Heart left ventricle (tissue), 16 donors: ENCODE results near the gene STARD6. TPM values are rescaled to one million over a fixed set of nuclear protein-coding genes. Genes with fewer than 3 reads are reported as not detected.

Experiments
- ATAC-seq, 4 donors: fragments of 200-7000 bp; cut with Tn5 transposase; one replicate each; pipeline ENCODE4 v1.9.1; 2020 to 2022; ENCODE audit warnings: moderate library complexity in 4 of 4, mild to moderate bottlenecking in 3 of 4, moderate number of reproducible peaks in 1 of 4
- DNase-seq, 5 donors: peaks; one replicate each; pipeline ENCODE4 v3.0.0-alpha.2; 2020
- H3K27ac ChIP-seq, 12 donors: fragments of 200-600 bp; sonication (generic) in 4 of 12; one replicate each; pipeline versions ENCODE4 v1.5.0 to v1.8.0; 2016 to 2022; ENCODE audit warnings: mild to moderate bottlenecking in 2 of 12
- H3K27me3 ChIP-seq, 9 donors: fragments of 200-600 bp; sonication (generic) in 2 of 9; one replicate each; pipeline versions ENCODE4 v1.5.1 to v1.8.0; 2016 to 2022; ENCODE audit warnings: mild to moderate bottlenecking in 3 of 9
- H3K36me3 ChIP-seq, 9 donors: fragments of 200-600 bp; sonication (generic) in 2 of 9; one replicate each; pipeline versions ENCODE4 v1.5.0 to v1.8.0; 2018 to 2022; ENCODE audit warnings: mild to moderate bottlenecking in 2 of 9
- H3K4me1 ChIP-seq, 12 donors: fragments of 200-600 bp; sonication (generic) in 4 of 12; one replicate each; pipeline versions ENCODE4 v1.5.0 to v1.8.0; 2016 to 2022; ENCODE audit warnings: mild to moderate bottlenecking in 3 of 12
- H3K4me3 ChIP-seq, 12 donors: fragments of 200-600 bp; sonication (generic) in 4 of 12; one replicate each; pipeline versions ENCODE4 v1.5.0 to v1.8.0; 2017 to 2022; ENCODE audit warnings: mild to moderate bottlenecking in 9 of 12, moderate library complexity in 4 of 12
- H3K9me3 ChIP-seq, 12 donors: fragments of 200-600 bp; sonication (generic) in 4 of 12; one replicate each; pipeline versions ENCODE4 v1.5.0 to v1.8.0; 2016 to 2022; ENCODE audit warnings: mild to moderate bottlenecking in 1 of 12
- POLR2A ChIP-seq, 2 donors: fragments of 450-650 bp; IDR thresholded peaks; one replicate each; pipeline ENCODE4 v1.6.1; 2017; ENCODE audit warnings: antibody characterized with exemption in 2 of 2, mild to moderate bottlenecking in 2 of 2, moderate library complexity in 2 of 2
- WGBS, 4 donors: extraction: QIAGEN DNeasy Blood & Tissue Kit in 2 of 4; methylation state at CpG; one replicate each; pipeline versions ENCODE4 v1.1.5 to v1.1.7; 2013 to 2018; 5-methylcytosine and 5-hydroxymethylcytosine counted together
- intact Hi-C, 10 donors: fragments of 100-400 bp; cut with DNase I; formaldehyde crosslinking; loops; one replicate each; pipeline versions ENCODE4 v1.11.1 to v1.14.2; 2022
- polyA plus RNA-seq, 2 donors: library from polyadenylated mRNA; stranded (reverse); fragments of 200-250 nt; gene quantifications; one replicate each; pipeline ENCODE4 v1.2.3, GENCODE V29; 2013
- total RNA-seq, 9 donors: library from RNA; depleted of rRNA in 2 of 9; stranded (reverse); fragments of >200 nt in 2 of 9; fragmentation: NEBNext Ultra II Directional in 3 of 9; extraction: Animal tissue kit (Norgen Biotek cat#: 25700) in 3 of 9; gene quantifications; one replicate each; pipeline versions ENCODE4 v1.1.0 to v1.2.4, GENCODE V29; 2016 to 2023
- TF ChIP-seq, protein P1 (sequence below), 12 donors: fragments of 200-600 bp; sonication (generic) in 4 of 12; IDR thresholded peaks; one replicate each; pipeline versions ENCODE4 v1.5.0 to v1.8.0; 2018 to 2022; ENCODE audit warnings: antibody characterized with exemption in 12 of 12, mild to moderate bottlenecking in 5 of 12
- donor health status: ischemic (EF 13 %, LVEDD 7.1; RV severe dilation, severe dysfunction).
- donor health status: healthy with polysubstance abuse.
- donor health status: DM: no; HTN: yes; CAD: no.
- donor health status: DM: no; HTN: no; CAD: no.
- donor health status: ischemic (EF 25% LVEDD 6.9; RV normal size, moderate dysfunction).
- donor health status: ischemic (EF 25% LVEDD 5.7; RV mildly dilated, moderate dysfunction).
- donor health status: healthy.
- donor health status: DM: yes; HTN: yes; CAD: no.
- donor health status: ischemic (EF 35%, LVEDD 5.7; RV mildly dilated, moderate dysfunction).
- donor health status: nonischemic (EF 11% LVEDD 7.7; RV severe dilation, severe dysfunction).
- donor health status: DM: yes; HTN: yes; CAD: no.
- donor health status: PGD.
- donor health status: ischemic (EF 29% LVEDD 5.4; RV normal size, mild dysfunction).
- donor health status: nonischemic (EF 23%, LVEDD 6.1; RV moderate dilation, normal function).

STARD6 gene
- total and polyA plus RNA-seq, 11 donors, result not detected

GRCh38 chr18:54280220-54280569 lies 77.5 kb downstream of the STARD6 start:
- Histone ChIP-seq H3K9me3 (no peaks in the 10 kb centered on the region), H3K27me3 (no peaks in the 10 kb centered on the region), H3K4me3 (no peak overlapping the region), H3K4me1 (peaks cover 0 to 14% (median 2%) of the 10 kb centered on the region in 12 donors), H3K36me3 (peaks cover 0 to 98% (median 72%) of the 10 kb centered on the region in 9 donors), H3K27ac (no peak overlapping the region)
- no peak for TF ChIP-seq POLR2A (IDR thresholded peaks at IDR 0.05)
- TF ChIP-seq, protein P1, sequence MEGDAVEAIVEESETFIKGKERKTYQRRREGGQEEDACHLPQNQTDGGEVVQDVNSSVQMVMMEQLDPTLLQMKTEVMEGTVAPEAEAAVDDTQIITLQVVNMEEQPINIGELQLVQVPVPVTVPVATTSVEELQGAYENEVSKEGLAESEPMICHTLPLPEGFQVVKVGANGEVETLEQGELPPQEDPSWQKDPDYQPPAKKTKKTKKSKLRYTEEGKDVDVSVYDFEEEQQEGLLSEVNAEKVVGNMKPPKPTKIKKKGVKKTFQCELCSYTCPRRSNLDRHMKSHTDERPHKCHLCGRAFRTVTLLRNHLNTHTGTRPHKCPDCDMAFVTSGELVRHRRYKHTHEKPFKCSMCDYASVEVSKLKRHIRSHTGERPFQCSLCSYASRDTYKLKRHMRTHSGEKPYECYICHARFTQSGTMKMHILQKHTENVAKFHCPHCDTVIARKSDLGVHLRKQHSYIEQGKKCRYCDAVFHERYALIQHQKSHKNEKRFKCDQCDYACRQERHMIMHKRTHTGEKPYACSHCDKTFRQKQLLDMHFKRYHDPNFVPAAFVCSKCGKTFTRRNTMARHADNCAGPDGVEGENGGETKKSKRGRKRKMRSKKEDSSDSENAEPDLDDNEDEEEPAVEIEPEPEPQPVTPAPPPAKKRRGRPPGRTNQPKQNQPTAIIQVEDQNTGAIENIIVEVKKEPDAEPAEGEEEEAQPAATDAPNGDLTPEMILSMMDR (IDR thresholded peaks at IDR 0.05), result no peak
- intact Hi-C loops, result no loop called here
- no peak for DNase-seq
- no peak for ATAC-seq

DNA sequence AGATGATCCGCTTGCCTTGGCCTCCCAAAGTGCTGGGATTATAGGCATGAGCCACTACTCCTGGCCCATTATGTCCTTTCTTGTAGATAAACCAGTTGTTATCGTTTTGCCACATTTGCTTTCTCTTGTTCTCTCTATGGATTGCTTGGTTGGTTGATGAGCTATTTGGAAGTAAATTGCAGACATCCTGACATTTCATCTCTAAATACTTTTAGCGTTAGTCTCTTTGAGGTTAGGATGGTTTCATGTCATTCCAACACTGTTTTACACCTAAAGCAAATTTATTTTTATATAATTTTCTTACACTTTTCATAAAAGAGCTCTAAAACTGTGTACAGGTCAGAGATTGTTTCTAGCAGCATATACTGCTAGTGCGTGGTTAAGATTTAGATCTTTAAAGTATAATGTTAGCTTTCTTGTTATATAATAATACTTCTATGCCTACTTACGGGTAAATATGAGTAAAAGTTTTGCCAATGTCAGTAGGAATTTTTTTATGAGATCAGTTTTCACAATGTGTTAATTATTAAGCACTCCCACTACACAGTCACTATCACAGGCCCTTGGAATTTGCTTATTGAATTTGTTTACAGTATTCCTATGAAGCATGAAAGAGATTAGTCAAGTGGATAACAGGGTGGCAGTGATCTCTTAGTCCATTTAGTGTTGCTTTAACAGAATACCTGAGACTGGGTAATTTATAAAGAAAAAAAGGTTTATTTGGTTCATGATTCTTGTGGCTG lies 78.0 kb downstream of the STARD6 start:
- no peak overlapping the region for H3K27ac ChIP-seq
- DNase-seq (no peak), ATAC-seq (no peak)
- intact Hi-C loops, result no loop called here
- no peaks in the 10 kb centered on the region for H3K9me3 ChIP-seq
- 95 to 99% (median 96%) methylated on average over 5 of the region's 5 CpGs for WGBS, 4 donors
- TF ChIP-seq POLR2A (IDR thresholded peaks at IDR 0.05), result no peak
- TF ChIP-seq, protein P1 (IDR thresholded peaks at IDR 0.05), result no peak
- H3K27me3 ChIP-seq, result no peaks in the 10 kb centered on the region
- H3K36me3 ChIP-seq, result peaks cover 0 to 97% (median 72%) of the 10 kb centered on the region in 9 donors
- H3K4me1 ChIP-seq, result peaks cover 0 to 14% (median under 1%) of the 10 kb centered on the region in 12 donors
- H3K4me3 ChIP-seq, result no peak overlapping the region

- Histone ChIP-seq H3K4me1 (peaks cover 0 to 14% (median 0%) of the 10 kb centered on the region in 12 donors), H3K36me3 (peaks cover 0 to 96% (median 62%) of the 10 kb centered on the region in 9 donors)
- DNase-seq, result no peak
Observed at GRCh38 chr18:54278615-54279014, 79.0 kb downstream of the STARD6 start.

DNA sequence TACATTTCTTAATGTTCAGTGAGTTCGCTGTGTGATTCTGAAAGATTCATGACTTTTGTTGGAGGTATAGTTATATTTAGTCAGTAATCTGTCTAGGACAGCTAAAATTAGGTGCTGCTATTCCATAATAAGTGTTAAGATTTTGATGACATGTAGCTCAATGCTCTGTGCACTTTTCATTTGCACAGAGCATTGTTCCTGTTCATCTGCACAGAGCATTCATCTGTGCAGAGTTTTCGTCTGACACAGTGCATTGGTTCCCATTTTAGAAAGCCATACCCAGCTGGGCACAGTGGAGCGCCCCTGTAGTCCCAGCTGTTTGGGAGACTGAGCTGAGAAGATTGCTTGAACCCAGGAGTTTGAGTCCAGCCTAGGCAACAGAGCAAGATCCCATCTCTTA lies 79.8 kb downstream of the STARD6 start:
- H3K27ac ChIP-seq, result peak overlapping the region in 2 of 12 donors; percentile 3 to 6
- H3K36me3 ChIP-seq, result peaks cover 0 to 88% (median 55%) of the 10 kb centered on the region in 9 donors
- intact Hi-C loops, result no loop called here
- no peaks in the 10 kb centered on the region for H3K9me3 ChIP-seq
- TF ChIP-seq, protein P1 (IDR thresholded peaks at IDR 0.05), result no peak
- TF ChIP-seq POLR2A (IDR thresholded peaks at IDR 0.05), result no peak
- no peaks in the 10 kb centered on the region for H3K27me3 ChIP-seq
- peaks cover 0 to 14% (median 0%) of the 10 kb centered on the region in 12 donors for H3K4me1 ChIP-seq
- DNase-seq (no peak), ATAC-seq (peak in 2 of 4 donors; percentile 31 to 74)
- 64 to 78% (median 74%) methylated on average over 3 of the region's 3 CpGs for WGBS, 4 donors
- H3K4me3 ChIP-seq, result no peak overlapping the region

More at GRCh38 chr18:54278615-54279014, 79.0 kb downstream of the STARD6 start:
- WGBS, 4 donors, result 91 to 94% (median 93%) methylated on average over 1 of the region's 1 CpG
- TF ChIP-seq, protein P1 (IDR thresholded peaks at IDR 0.05), result no peak
- no peak for TF ChIP-seq POLR2A (IDR thresholded peaks at IDR 0.05)
- Histone ChIP-seq H3K27me3 (no peaks in the 10 kb centered on the region), H3K27ac (no peak overlapping the region), H3K4me3 (no peak overlapping the region), H3K9me3 (no peaks in the 10 kb centered on the region)
- no peak for ATAC-seq
- intact Hi-C loops, result no loop called here

Other genes with a start within 250 kb of the STARD6 start
- gene MBD2, start 133.2 kb downstream of the STARD6 start, total RNA-seq, result 10 to 100 TPM; 15.9 to 74.9 (median 48.2) TPM
- 10 to 100 TPM; 16.8 to 30.9 TPM for gene MBD2, start 133.2 kb downstream of the STARD6 start, polyA plus RNA-seq
- gene POLI, start 88.3 kb downstream of the STARD6 start, total RNA-seq, result 10 to 100 TPM; 10.3 to 28.1 (median 22.5) TPM
- gene POLI, start 88.3 kb downstream of the STARD6 start, polyA plus RNA-seq, result 1 to 10 TPM; 6.1 to 9.0 TPM
- 1 to 10 TPM in 6 of 9 donors, under 1 TPM in 3; 0.46 to 2.4 (median 1.1) TPM for gene C18orf54, start within 50 bp of the STARD6 start, total RNA-seq
- gene C18orf54, start within 50 bp of the STARD6 start, polyA plus RNA-seq, result under 1 TPM; 0.50 to 0.94 TPM
- gene DYNAP, start 233.4 kb upstream of the STARD6 start, total RNA-seq, result not detected
- not detected for gene DYNAP, start 233.4 kb upstream of the STARD6 start, polyA plus RNA-seq